Measurements from ENCODE around the gene ATP2B2. TPM values are rescaled to one million over a fixed set of nuclear protein-coding genes. Genes with fewer than 3 reads are reported as not detected.
A peak's percentile ranks its signal among the peaks of the same experiment; 100 is the strongest.

ATP2B2 gene
- polyA plus RNA-seq, 1 experiment = not detected

DNA sequence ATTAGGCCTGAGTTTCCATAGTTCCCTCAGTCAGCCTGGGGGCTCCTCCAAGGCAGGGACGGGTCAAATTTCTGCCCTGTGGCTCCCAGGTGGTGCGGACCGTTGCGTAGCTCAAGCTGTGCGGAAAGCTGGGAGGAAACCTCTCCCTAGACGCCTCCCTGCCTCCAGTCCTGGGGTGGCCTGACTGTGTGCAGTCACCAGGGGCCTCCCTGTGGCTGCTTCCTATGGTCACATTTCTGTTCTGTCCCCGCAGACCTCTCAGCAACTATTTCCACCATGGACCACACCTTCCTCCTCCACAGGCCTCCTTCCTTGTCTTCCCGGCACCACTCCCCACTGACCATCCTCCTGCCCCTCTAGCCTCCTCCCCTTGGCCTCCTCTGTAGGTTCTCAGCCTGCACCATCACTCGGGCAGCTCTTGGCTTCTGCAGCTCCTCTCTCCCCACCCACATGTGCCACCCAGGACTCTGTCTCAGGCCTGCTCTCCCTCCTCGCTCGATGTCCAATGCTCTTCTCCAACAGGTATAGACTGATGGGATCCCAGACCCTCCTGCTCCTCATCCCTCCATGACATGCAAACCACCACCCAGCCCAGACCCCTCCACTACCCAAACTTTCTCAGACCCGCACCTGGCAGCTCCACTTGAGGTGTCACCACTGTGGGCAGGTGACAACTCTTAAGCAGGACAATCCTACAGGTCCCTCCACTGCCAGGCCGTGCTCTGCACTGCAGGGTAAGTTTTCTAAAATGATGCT is 157.6 kb downstream of the ATP2B2 start:
- no peaks in the 10 kb centered on the region for H3K36me3 ChIP-seq (ENCODE audit: control insufficient read depth, insufficient read depth, low read length)
- POLR2A ChIA-PET = no interaction called here
- no peaks in the 10 kb centered on the region for H3K27me3 ChIP-seq (ENCODE audit: control insufficient read depth, insufficient read depth, low read length)
- no peak overlapping the region for H3K4me3 ChIP-seq (ENCODE audit: low read depth, low read length)
- TF ChIP-seq, protein P1, sequence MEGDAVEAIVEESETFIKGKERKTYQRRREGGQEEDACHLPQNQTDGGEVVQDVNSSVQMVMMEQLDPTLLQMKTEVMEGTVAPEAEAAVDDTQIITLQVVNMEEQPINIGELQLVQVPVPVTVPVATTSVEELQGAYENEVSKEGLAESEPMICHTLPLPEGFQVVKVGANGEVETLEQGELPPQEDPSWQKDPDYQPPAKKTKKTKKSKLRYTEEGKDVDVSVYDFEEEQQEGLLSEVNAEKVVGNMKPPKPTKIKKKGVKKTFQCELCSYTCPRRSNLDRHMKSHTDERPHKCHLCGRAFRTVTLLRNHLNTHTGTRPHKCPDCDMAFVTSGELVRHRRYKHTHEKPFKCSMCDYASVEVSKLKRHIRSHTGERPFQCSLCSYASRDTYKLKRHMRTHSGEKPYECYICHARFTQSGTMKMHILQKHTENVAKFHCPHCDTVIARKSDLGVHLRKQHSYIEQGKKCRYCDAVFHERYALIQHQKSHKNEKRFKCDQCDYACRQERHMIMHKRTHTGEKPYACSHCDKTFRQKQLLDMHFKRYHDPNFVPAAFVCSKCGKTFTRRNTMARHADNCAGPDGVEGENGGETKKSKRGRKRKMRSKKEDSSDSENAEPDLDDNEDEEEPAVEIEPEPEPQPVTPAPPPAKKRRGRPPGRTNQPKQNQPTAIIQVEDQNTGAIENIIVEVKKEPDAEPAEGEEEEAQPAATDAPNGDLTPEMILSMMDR (IDR thresholded peaks at IDR 0.05; ENCODE audit: insufficient read depth, low read depth, low read length) = no peak
- CTCF ChIA-PET = interaction anchor here (1.1 to 9.6 kb wide), 3 partner anchors 7 to 392 kb away, joined by 3 to 80 read pairs (median 6); no protein-coding TSS in a partner anchor
- no peak for DNase-seq (ENCODE audit: low read depth)

DNA sequence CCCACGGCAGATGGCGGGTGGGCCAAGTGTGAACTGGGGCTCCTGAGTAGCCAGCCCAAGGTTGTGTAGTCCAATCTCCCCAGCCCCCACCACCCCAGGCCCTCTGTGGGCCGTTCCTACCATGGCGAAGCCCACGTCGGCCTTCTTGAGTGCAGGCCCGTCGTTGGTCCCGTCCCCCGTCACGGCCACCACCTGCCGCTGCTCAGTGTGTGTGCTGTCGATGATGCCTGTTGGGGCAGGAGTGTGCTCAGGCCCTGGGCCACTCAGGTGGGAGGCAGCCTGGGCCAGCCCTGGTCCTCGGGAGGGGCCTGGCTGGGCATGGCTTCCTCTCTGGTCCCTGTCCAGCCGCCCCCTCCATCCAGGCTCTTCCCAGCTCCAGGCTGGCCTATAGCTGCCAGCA is 159.5 kb downstream of the ATP2B2 start:
- peaks cover 3% of the 10 kb centered on the region; the same call in 1 of the 2 replicates for H3K27me3 ChIP-seq (ENCODE audit: control insufficient read depth, insufficient read depth, low read length)
- no peak overlapping the region for H3K4me3 ChIP-seq (ENCODE audit: low read depth, low read length)
- ChIA-PET POLR2A (no interaction called here), CTCF (interaction anchor here (0.7 to 9.6 kb wide), 4 partner anchors 13 to 1254 kb away, joined by 3 to 80 read pairs (median 20); no protein-coding TSS in a partner anchor)
- H3K36me3 ChIP-seq (ENCODE audit: control insufficient read depth, insufficient read depth, low read length) = no peaks in the 10 kb centered on the region
- TF ChIP-seq, protein P1 (IDR thresholded peaks at IDR 0.05; ENCODE audit: insufficient read depth, low read depth, low read length) = no peak
- DNase-seq (ENCODE audit: low read depth) = no peak

DNA sequence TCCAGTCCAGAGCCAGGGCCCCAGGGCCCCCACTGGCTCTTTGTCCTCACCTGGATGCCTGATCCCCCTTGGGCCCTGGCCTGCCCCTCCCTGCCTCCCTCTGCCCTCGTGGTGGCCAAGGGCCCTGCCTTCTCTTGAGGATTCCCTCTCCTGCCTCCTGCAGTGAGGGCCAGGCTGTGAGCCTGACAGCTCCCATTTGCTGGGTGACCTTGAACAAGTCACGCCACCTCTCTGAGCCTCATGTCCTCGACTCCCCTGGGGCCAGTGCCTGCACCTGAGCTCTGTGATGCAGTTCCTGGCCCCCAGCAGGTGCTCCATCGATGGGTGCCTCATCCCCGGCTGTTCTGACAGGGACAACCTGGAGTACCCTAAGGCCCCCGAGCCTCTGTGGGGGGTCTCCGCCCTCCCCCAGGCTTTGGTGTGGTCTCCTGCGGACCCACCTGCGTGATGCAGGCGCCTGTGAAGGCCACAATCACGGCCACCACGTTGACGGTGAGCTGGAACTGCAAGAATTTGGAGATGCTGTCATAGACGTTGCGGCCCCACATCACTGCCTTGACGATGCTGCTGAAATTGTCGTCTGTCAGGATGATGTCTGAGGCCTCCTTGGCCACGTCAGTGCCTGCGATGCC is 160.3 kb downstream of the ATP2B2 start:
- TF ChIP-seq, protein P1 (IDR thresholded peaks at IDR 0.05; ENCODE audit: insufficient read depth, low read depth, low read length) = no peak
- DNase-seq (ENCODE audit: low read depth) = no peak
- Histone ChIP-seq H3K4me3 (ENCODE audit: low read depth, low read length) (no peak overlapping the region), H3K36me3 (ENCODE audit: control insufficient read depth, insufficient read depth, low read length) (no peaks in the 10 kb centered on the region), H3K27me3 (ENCODE audit: control insufficient read depth, insufficient read depth, low read length) (peaks cover 3% of the 10 kb centered on the region; the same call in 1 of the 2 replicates)
- ChIA-PET CTCF (interaction anchor here (0.7 to 9.6 kb wide), 17 partner anchors 7 to 1253 kb away, joined by 3 to 80 read pairs (median 4); no protein-coding TSS in a partner anchor), POLR2A (no interaction called here)

DNA sequence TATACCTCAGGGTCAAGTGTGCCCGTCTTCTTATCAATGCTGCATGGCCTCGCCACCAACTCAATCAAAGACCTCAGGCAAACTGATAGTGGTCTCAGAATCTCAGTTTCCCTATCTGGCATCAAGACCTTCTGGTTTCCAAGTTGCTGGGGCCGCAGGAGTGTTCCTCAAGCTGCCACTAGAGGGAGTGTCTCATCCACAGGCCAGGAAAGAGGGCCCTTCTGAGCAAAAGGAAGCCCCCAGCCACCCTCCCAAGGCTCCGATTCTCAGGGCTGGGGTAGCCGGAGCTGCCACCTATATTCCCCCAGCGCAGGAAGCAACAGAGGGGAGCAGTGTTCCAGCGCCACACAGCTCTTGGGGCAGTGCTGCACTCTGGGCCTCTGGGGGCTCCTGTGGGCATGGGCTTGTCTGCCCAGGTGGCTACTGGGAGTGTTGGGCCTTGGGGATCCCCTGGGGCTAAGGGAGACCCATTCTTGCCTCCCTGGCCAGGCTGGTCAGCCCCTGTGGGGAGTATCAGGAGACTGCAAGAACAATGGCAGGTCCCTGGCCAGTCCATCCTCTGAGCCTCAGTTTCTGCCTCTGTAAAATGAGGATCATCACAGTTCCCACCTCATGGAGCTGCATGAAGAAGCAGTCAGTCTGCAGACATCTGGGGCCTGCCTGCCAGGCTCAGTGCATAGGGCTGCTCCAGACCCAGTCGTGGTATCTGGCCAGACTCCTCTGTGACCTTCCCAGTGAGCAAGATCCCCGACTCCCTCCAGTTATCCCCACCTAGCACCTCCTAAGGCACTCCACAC is 161.0 kb downstream of the ATP2B2 start:
- no peak for DNase-seq (ENCODE audit: low read depth)
- Histone ChIP-seq H3K27me3 (ENCODE audit: control insufficient read depth, insufficient read depth, low read length) (peaks cover 3% of the 10 kb centered on the region; the same call in 1 of the 2 replicates), H3K4me3 (ENCODE audit: low read depth, low read length) (no peak overlapping the region), H3K36me3 (ENCODE audit: control insufficient read depth, insufficient read depth, low read length) (no peaks in the 10 kb centered on the region)
- TF ChIP-seq, protein P1 (IDR thresholded peaks at IDR 0.05; ENCODE audit: insufficient read depth, low read depth, low read length) = peak; percentile 96
- POLR2A ChIA-PET = no interaction called here
- CTCF ChIA-PET = interaction anchor here (0.6 to 9.6 kb wide), 27 partner anchors 8 to 414 kb away, joined by 3 to 80 read pairs (median 4); no protein-coding TSS in a partner anchor

Measured in BJ (cell line).